Aortic smooth muscle cell (primary cell): ENCODE data around the gene PRSS57. TPM values are rescaled to one million over a fixed set of nuclear protein-coding genes. Genes with fewer than 3 reads are reported as not detected.

Experiments used
- total RNA-seq: library from RNA; depleted of rRNA; stranded (reverse); fragments of >200 nt; gene quantifications from 2 replicates; pipeline ENCODE4 v1.2.3, GENCODE V29; 2014

The PRSS57 gene
- not detected in 2 replicates for total RNA-seq

DNA sequence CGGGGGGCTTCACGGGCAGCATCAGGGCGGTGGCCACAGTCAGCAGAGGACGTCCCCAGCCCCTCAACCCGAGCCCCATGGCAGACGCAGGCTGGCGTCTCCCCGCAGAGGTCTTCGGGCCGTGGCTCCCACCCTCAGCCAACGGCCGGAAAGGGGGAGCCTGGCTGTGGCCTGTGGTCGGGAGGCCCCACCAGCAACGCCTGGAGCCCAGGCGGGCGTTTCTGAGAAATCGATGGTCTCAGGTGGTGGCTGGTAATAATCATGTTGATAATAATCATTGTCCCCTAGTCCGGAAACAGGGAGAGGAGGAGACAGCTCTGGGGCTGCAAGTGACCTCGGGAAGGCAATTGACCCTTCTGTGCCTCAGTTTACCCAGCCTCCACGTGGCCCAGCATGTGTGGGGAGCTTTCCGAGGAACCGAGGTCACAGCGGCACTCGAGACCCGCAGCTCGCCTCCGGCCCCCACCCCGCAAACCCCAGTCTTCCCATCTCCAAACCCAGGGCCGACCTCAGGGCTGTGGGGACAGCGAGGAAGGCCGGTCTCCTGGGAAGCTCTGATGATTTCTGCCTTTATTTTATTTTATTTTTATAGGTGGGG is at the start of gene PRSS57:
TSS of gene PRSS57 (minus strand) at position 101 of the 598 bp plus-strand sequence. CDS start at position 79, 22 bp downstream.

GRCh38 chr19:708154-709143 is 13.2 kb upstream of the PRSS57 start, which contains the start of gene PALM:
TSS of gene PALM (plus strand) at chr19:708935. CDS start at chr19:709147, 212 bp downstream.

GRCh38 chr19:676339-677105 is 18.7 kb downstream of the PRSS57 start, which contains the start of gene FSTL3:
TSS of gene FSTL3 (plus strand) at chr19:676392. CDS start at chr19:676424, 32 bp downstream.

DNA sequence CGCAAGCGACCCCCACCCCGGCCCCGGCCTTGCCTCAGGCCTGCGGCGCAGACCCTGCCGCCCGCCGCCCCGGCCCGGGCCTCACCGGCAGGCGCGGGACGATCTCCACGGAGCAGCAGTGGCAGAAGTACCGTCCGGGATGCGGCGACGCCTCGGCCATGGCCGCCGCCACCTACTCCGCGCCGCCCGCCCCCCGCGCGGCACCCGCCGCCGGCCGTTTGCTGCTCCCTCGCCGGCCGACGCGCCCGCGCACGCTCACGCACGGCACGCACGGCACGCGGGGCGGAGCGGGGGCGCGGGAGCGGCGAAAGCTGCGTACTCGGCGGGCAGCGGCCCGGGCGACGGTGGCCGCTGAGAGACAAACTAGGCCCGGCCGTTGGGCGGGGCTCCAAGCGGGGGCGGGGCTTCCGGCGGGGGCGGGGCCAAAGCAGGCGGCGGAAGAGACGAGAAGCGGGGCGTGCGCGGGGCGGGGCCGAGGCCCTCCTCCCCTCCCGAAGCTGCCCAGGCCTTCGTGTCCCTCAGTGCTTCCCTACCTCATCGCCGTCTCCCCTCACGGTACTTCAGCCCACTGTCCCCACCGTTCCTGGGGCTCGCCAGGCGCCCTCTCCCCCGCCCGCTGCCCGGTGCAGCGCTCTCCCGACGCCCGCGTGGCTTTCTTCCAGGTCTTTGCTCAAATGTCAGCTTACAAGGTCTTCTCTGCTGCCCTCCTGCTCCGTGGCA is 32.1 kb downstream of the PRSS57 start, which contains the start of gene RNF126:
TSS of gene RNF126 (minus strand) at position 253 of the 720 bp plus-strand sequence. CDS start at position 160, 93 bp downstream.

GRCh38 chr19:639253-640160 is 55.7 kb downstream of the PRSS57 start, which contains the start of gene FGF22:
TSS of gene FGF22 (plus strand) at chr19:639879. CDS start at chr19:639926, 47 bp downstream.

Other genes with a start within 250 kb of the PRSS57 start
- 0.13 TPM in 1 of 2 replicates, not detected in the other for gene SHC2, start 234.4 kb downstream of the PRSS57 start, total RNA-seq
- gene MADCAM1, start 199.0 kb downstream of the PRSS57 start, total RNA-seq, result 0.06 TPM in 1 of 2 replicates, not detected in the other
- gene TPGS1, start 188.0 kb downstream of the PRSS57 start, total RNA-seq, result 25.5 and 30.3 TPM in 2 replicates
- 63.0 and 74.1 TPM in 2 replicates for gene CDC34, start 163.7 kb downstream of the PRSS57 start, total RNA-seq
- not detected in 2 replicates for gene GZMM, start 151.4 kb downstream of the PRSS57 start, total RNA-seq
- gene BSG, start 122.9 kb downstream of the PRSS57 start, total RNA-seq, result 300 and 316 TPM in 2 replicates
- gene HCN2, start 105.6 kb downstream of the PRSS57 start, total RNA-seq, result 0.26 and 0.62 TPM in 2 replicates
- 15.5 and 18.5 TPM in 2 replicates for gene POLRMT, start 61.9 kb downstream of the PRSS57 start, total RNA-seq
- 0.06 and 0.26 TPM in 2 replicates for gene FGF22, start 55.6 kb downstream of the PRSS57 start, total RNA-seq
- 10.1 and 16.8 TPM in 2 replicates for gene RNF126, start 32.2 kb downstream of the PRSS57 start, total RNA-seq
- gene FSTL3, start 19.1 kb downstream of the PRSS57 start, total RNA-seq, result 16.1 and 18.4 TPM in 2 replicates
- 2.1 and 5.8 TPM in 2 replicates for gene PALM, start 13.5 kb upstream of the PRSS57 start, total RNA-seq
- gene MISP, start 55.7 kb upstream of the PRSS57 start, total RNA-seq, result under 0.01 TPM in 1 of 2 replicates, not detected in the other
- gene PTBP1, start 102.0 kb upstream of the PRSS57 start, total RNA-seq, result 71.4 and 77.9 TPM in 2 replicates
- not detected in 2 replicates for gene PLPPR3, start 126.5 kb upstream of the PRSS57 start, total RNA-seq
- not detected in 2 replicates for gene AZU1, start 132.4 kb upstream of the PRSS57 start, total RNA-seq
- gene PRTN3, start 145.5 kb upstream of the PRSS57 start, total RNA-seq, result not detected in 2 replicates
- 0.12 and 0.26 TPM in 2 replicates for gene ELANE, start 156.9 kb upstream of the PRSS57 start, total RNA-seq
- gene CFD, start 164.2 kb upstream of the PRSS57 start, total RNA-seq, result 0.19 and 0.79 TPM in 2 replicates
- 20.1 and 23.5 TPM in 2 replicates for gene MED16, start 197.7 kb upstream of the PRSS57 start, total RNA-seq
- gene RNU6-9, start 198.0 kb upstream of the PRSS57 start, total RNA-seq, result not detected in 2 replicates
- gene R3HDM4, start 217.8 kb upstream of the PRSS57 start, total RNA-seq, result 15.2 and 17.6 TPM in 2 replicates
- not detected in 2 replicates for gene KISS1R, start 221.9 kb upstream of the PRSS57 start, total RNA-seq
- gene ARID3A, start 230.6 kb upstream of the PRSS57 start, total RNA-seq, result 6.0 and 6.1 TPM in 2 replicates